H9 (cell line): Measurements from ENCODE around the gene RERE. TPM values are rescaled to one million over a fixed set of nuclear protein-coding genes. Genes with fewer than 3 reads are reported as not detected.

ENCODE experiments used
- DNase-seq: peaks from one replicate; pipeline ENCODE4 v3.0.0-alpha.2; 2017
- H2AFZ ChIP-seq: one replicate; pipeline ENCODE4 v1.6.1; 2013; ENCODE audit warnings: mild to moderate bottlenecking, low read length, control low read depth, moderate library complexity
- H2AK5ac ChIP-seq: 2 replicates; pipeline ENCODE4 v1.6.1; 2013; ENCODE audit warnings: low read length, control low read depth, mixed read lengths; ENCODE audit not compliant: insufficient read length
- H2BK120ac ChIP-seq: one replicate; pipeline ENCODE4 v1.6.1; 2013; ENCODE audit warnings: low read depth, mild to moderate bottlenecking, low read length, control low read depth, inconsistent platforms; ENCODE audit not compliant: poor library complexity, severe bottlenecking
- H2BK12ac ChIP-seq: 2 replicates; pipeline ENCODE4 v1.6.1; 2013; ENCODE audit warnings: low read length, control low read depth, mixed read lengths, low read depth; ENCODE audit not compliant: insufficient read length
- H2BK15ac ChIP-seq: 2 replicates; pipeline ENCODE4 v1.6.1; 2013; ENCODE audit warnings: low read depth, low read length, control low read depth
- H2BK20ac ChIP-seq: one replicate; pipeline ENCODE4 v1.6.1; 2013; ENCODE audit warnings: low read depth, mild to moderate bottlenecking, low read length, control low read depth, inconsistent platforms; ENCODE audit not compliant: poor library complexity, severe bottlenecking
- H2BK5ac ChIP-seq: 2 replicates; pipeline ENCODE4 v1.6.1; 2013; ENCODE audit warnings: low read length, control low read depth, mixed read lengths; ENCODE audit not compliant: insufficient read length
- H3K14ac ChIP-seq: 2 replicates; pipeline ENCODE4 v1.6.1; 2013; ENCODE audit warnings: low read length, control low read depth; ENCODE audit not compliant: insufficient read depth
- H3K18ac ChIP-seq: 2 replicates; pipeline ENCODE4 v1.6.1; 2013; ENCODE audit warnings: low read depth, mild to moderate bottlenecking, mixed read lengths, low read length, control low read depth; ENCODE audit not compliant: insufficient read length
- H3K23ac ChIP-seq: 2 replicates; pipeline ENCODE4 v1.6.1; 2013; ENCODE audit warnings: low read length, control low read depth, mixed read lengths, low read depth; ENCODE audit not compliant: insufficient read length
- H3K23me2 ChIP-seq: 2 replicates; pipeline ENCODE4 v1.6.1; 2013; ENCODE audit warnings: low read depth, mild to moderate bottlenecking, mixed read lengths, low read length, control low read depth; ENCODE audit not compliant: insufficient read length, poor library complexity, severe bottlenecking
- H3K27ac ChIP-seq: 2 replicates; pipeline ENCODE4 v1.5.1; 2013; ENCODE audit warnings: low read length, control low read depth, mixed read lengths, low read depth; ENCODE audit not compliant: insufficient read length
- H3K27me3 ChIP-seq: 2 replicates; pipeline ENCODE4 v1.6.1; 2013; ENCODE audit warnings: low read length, control low read depth, inconsistent platforms; ENCODE audit not compliant: insufficient read depth
- H3K4ac ChIP-seq: 2 replicates; pipeline ENCODE4 v1.6.1; 2013; ENCODE audit warnings: low read depth, mild to moderate bottlenecking, control low read depth, inconsistent platforms, low read length, moderate library complexity
- H3K4me1 ChIP-seq: 2 replicates; pipeline ENCODE4 v1.6.1; 2013; ENCODE audit warnings: low read length, control low read depth, inconsistent platforms; ENCODE audit not compliant: insufficient read depth
- H3K4me2 ChIP-seq: 2 replicates; pipeline ENCODE4 v1.6.1; 2013; ENCODE audit warnings: low read length, control low read depth, mixed read lengths; ENCODE audit not compliant: insufficient read length, insufficient read depth
- H3K56ac ChIP-seq: 2 replicates; pipeline ENCODE4 v1.6.1; 2013; ENCODE audit warnings: low read depth, mild to moderate bottlenecking, mixed read lengths, low read length, control low read depth; ENCODE audit not compliant: insufficient read length
- H3K79me1 ChIP-seq: 2 replicates; pipeline ENCODE4 v1.6.1; 2013; ENCODE audit warnings: low read depth, mild to moderate bottlenecking, moderate library complexity, low read length, control low read depth, inconsistent platforms; ENCODE audit not compliant: insufficient read depth, poor library complexity, severe bottlenecking
- H3K79me2 ChIP-seq: 2 replicates; pipeline ENCODE4 v1.6.1; 2013; ENCODE audit warnings: low read length, control low read depth, inconsistent platforms; ENCODE audit not compliant: insufficient read depth
- H3K9ac ChIP-seq: 2 replicates; pipeline ENCODE4 v1.6.1; 2013; ENCODE audit warnings: low read length, control low read depth, mixed read lengths; ENCODE audit not compliant: insufficient read length; ENCODE audit errors: extremely low read depth
- H3K9me3 ChIP-seq: one replicate; pipeline ENCODE4 v1.6.1; 2013; ENCODE audit warnings: low read depth, low read length, inconsistent platforms; ENCODE audit not compliant: control insufficient read depth
- H3T11ph ChIP-seq: one replicate; pipeline ENCODE4 v1.6.1; 2013; ENCODE audit warnings: mild to moderate bottlenecking, low read length, control low read depth, inconsistent platforms
- H4K20me1 ChIP-seq: one replicate; pipeline ENCODE4 v1.6.1; 2013; ENCODE audit not compliant: control insufficient read depth, insufficient read length, insufficient read depth
- H4K5ac ChIP-seq: 2 replicates; pipeline ENCODE4 v1.6.1; 2013; ENCODE audit warnings: low read depth, mild to moderate bottlenecking, mixed read lengths, low read length, control low read depth; ENCODE audit not compliant: insufficient read length
- H4K8ac ChIP-seq: replicated peaks from 2 replicates; pipeline ENCODE4 v1.6.1; 2013; ENCODE audit warnings: low read length, control low read depth, mixed read lengths, low read depth; ENCODE audit not compliant: insufficient read length
- H4K91ac ChIP-seq: 2 replicates; pipeline ENCODE4 v1.6.1; 2013; ENCODE audit warnings: low read depth, mild to moderate bottlenecking, moderate library complexity, mixed read lengths, low read length, control low read depth; ENCODE audit not compliant: insufficient read length
- H3K27ac Mint-ChIP-seq, 3 experiments: 2 replicates in 2 of 3; 3 replicates in 1 of 3; pipeline ENCODE4 v1.8.0; 2020 to 2021; ENCODE audit warnings: mixed read lengths in 3 of 3, mild to moderate bottlenecking in 1 of 3, moderate library complexity in 1 of 3
- H3K27me3 Mint-ChIP-seq: 2 replicates; pipeline ENCODE4 v1.8.0; 2021; ENCODE audit warnings: low read depth, mild to moderate bottlenecking, moderate library complexity, mixed read lengths
- H3K36me3 Mint-ChIP-seq, 3 experiments: 2 replicates in 2 of 3; 3 replicates in 1 of 3; pipeline ENCODE4 v1.8.0; 2020 to 2021; ENCODE audit warnings: low read depth in 3 of 3, mixed read lengths in 3 of 3; ENCODE audit not compliant: insufficient read depth in 1 of 3
- H3K4me1 Mint-ChIP-seq, 2 experiments: 2 replicates each; pipeline ENCODE4 v1.8.0; 2020; ENCODE audit warnings: mixed read lengths in 2 of 2
- H3K4me3 Mint-ChIP-seq, 2 experiments: 2 replicates in 1 of 2; 3 replicates in 1 of 2; pipeline ENCODE4 v1.8.0; 2020 to 2021; ENCODE audit warnings: mild to moderate bottlenecking in 2 of 2, mixed read lengths in 2 of 2, moderate library complexity in 1 of 2
- H3K9me3 Mint-ChIP-seq, 2 experiments: 2 replicates in 1 of 2; 3 replicates in 1 of 2; pipeline ENCODE4 v1.8.0; 2020; ENCODE audit warnings: mild to moderate bottlenecking in 2 of 2, mixed read lengths in 2 of 2, moderate library complexity in 1 of 2
- CTCF ChIP-seq: fragments of 200-600 bp; sonication (generic); conservative IDR thresholded peaks from 3 replicates; pipeline ENCODE4 v1.8.0; 2021; ENCODE audit warnings: antibody characterized with exemption, mild to moderate bottlenecking
- WGBS: extraction: QIAGEN DNeasy Blood & Tissue Kit; methylation state at CpG from one replicate; pipeline ENCODE4 v1.1.7; 2013; ENCODE audit warnings: missing lambda C conversion rate, low lambda C conversion rate, mixed read lengths; ENCODE audit not compliant: insufficient read length; ENCODE audit errors: extremely low coverage; 5-methylcytosine and 5-hydroxymethylcytosine counted together
- total RNA-seq: library from RNA; stranded (reverse); gene quantifications from 2 replicates; pipeline ENCODE4 v1.2.1, GENCODE V29; 2021

RERE gene
- total RNA-seq, 1 experiment from 2014 or later = 103 TPM

GRCh38 chr1:8450312-8450711 is 367.1 kb downstream of the RERE start:
- H3K4ac ChIP-seq = no peak overlapping the region
- no peak for TF ChIP-seq CTCF
- H3K56ac ChIP-seq = no peak overlapping the region
- no peak for DNase-seq
- Mint-ChIP-seq H3K36me3 (peaks cover 14 to 19% (median 18%) of the 10 kb centered on the region in 3 experiments), H3K4me1 (peaks cover 13 to 25% of the 10 kb centered on the region in 2 experiments), H3K9me3 (no peaks in the 10 kb centered on the region), H3K27ac (no peak overlapping the region), H3K27me3 (no peaks in the 10 kb centered on the region), H3K4me3 (no peak overlapping the region)
- H4K5ac ChIP-seq = no peak overlapping the region
- H3K14ac ChIP-seq = no peak overlapping the region
- H3T11ph ChIP-seq = no peak overlapping the region
- H3K27ac ChIP-seq = no peak overlapping the region
- H2AFZ ChIP-seq = no peak overlapping the region
- no peak overlapping the region for H2BK15ac ChIP-seq
- no peak overlapping the region for H3K9ac ChIP-seq
- no peak overlapping the region for H2BK12ac ChIP-seq
- H3K4me2 ChIP-seq = no peak overlapping the region
- H3K18ac ChIP-seq = no peak overlapping the region
- H3K23me2 ChIP-seq = no peaks in the 10 kb centered on the region
- H3K9me3 ChIP-seq = no peaks in the 10 kb centered on the region
- H2BK20ac ChIP-seq = no peak overlapping the region
- H3K23ac ChIP-seq = no peak overlapping the region
- H3K79me2 ChIP-seq = peaks cover 1% of the 10 kb centered on the region; the same call in 1 of the 2 replicates
- no peak overlapping the region for H4K91ac ChIP-seq
- no peaks in the 10 kb centered on the region for H3K27me3 ChIP-seq
- peaks cover 3% of the 10 kb centered on the region for H3K79me1 ChIP-seq
- no peaks in the 10 kb centered on the region for H4K20me1 ChIP-seq
- WGBS = no CpG with 5 or more reads among the region's 11 CpGs
- no peak overlapping the region for H2BK120ac ChIP-seq
- peaks cover 3% of the 10 kb centered on the region; the same call in 1 of the 2 replicates for H3K4me1 ChIP-seq
- H4K8ac ChIP-seq = no peak overlapping the region
- no peak overlapping the region for H2AK5ac ChIP-seq
- H2BK5ac ChIP-seq = no peak overlapping the region
